ENCODE results near the gene SPATA25. TPM values are rescaled to one million over a fixed set of nuclear protein-coding genes. Genes with fewer than 3 reads are reported as not detected.

Gene SPATA25
- total and polyA plus RNA-seq, 2 experiments from 2014 or later = 7.4 to 42.8 TPM

GRCh38 chr20:45853484-45853883 is 33.9 kb downstream of the SPATA25 start:
- H3K27me3 ChIP-seq = no peaks in the 10 kb centered on the region
- H3K4me3 ChIP-seq = no peak overlapping the region
- H3K9me3 ChIP-seq (ENCODE audit: low read depth) = no peaks in the 10 kb centered on the region
- TF ChIP-seq, protein P1, sequence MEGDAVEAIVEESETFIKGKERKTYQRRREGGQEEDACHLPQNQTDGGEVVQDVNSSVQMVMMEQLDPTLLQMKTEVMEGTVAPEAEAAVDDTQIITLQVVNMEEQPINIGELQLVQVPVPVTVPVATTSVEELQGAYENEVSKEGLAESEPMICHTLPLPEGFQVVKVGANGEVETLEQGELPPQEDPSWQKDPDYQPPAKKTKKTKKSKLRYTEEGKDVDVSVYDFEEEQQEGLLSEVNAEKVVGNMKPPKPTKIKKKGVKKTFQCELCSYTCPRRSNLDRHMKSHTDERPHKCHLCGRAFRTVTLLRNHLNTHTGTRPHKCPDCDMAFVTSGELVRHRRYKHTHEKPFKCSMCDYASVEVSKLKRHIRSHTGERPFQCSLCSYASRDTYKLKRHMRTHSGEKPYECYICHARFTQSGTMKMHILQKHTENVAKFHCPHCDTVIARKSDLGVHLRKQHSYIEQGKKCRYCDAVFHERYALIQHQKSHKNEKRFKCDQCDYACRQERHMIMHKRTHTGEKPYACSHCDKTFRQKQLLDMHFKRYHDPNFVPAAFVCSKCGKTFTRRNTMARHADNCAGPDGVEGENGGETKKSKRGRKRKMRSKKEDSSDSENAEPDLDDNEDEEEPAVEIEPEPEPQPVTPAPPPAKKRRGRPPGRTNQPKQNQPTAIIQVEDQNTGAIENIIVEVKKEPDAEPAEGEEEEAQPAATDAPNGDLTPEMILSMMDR (IDR thresholded peaks at IDR 0.05; ENCODE audit: low read depth, low read length) = no peak
- H3K4me1 ChIP-seq (ENCODE audit: low read depth) = peaks cover 21% of the 10 kb centered on the region
- no peak overlapping the region for H3K27ac ChIP-seq
- DNase-seq (ENCODE audit: low read depth in 1 of 2, low spot score in 1 of 2) = no peak
- H3K36me3 ChIP-seq = peaks cover 3% of the 10 kb centered on the region

DNA sequence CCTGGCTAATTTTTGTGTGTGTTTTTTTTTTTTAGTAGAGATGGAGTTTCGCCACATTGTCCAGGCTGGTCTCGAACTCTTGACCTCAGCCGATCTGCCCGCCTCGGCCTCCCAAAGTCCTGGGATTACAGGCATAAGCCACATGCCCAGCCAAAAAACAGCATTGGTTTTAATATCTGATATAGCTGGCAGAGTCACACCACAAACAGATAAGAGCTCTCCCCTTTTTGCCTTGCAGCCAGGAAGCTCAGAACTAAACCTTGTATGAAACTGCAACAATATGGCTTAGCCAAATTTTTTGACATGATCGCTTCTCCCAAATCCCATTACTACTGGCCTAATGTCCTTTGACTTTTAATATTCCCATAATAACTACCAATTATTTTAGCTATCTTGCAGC is 35.1 kb downstream of the SPATA25 start:
- DNase-seq (ENCODE audit: low read depth in 1 of 2, low spot score in 1 of 2) = no peak
- TF ChIP-seq, protein P1 (IDR thresholded peaks at IDR 0.05; ENCODE audit: low read depth, low read length) = no peak
- Histone ChIP-seq H3K27me3 (no peaks in the 10 kb centered on the region), H3K4me3 (no peak overlapping the region), H3K27ac (no peak overlapping the region), H3K4me1 (ENCODE audit: low read depth) (peaks cover 17% of the 10 kb centered on the region), H3K9me3 (ENCODE audit: low read depth) (no peaks in the 10 kb centered on the region), H3K36me3 (peaks cover 3% of the 10 kb centered on the region)

DNA sequence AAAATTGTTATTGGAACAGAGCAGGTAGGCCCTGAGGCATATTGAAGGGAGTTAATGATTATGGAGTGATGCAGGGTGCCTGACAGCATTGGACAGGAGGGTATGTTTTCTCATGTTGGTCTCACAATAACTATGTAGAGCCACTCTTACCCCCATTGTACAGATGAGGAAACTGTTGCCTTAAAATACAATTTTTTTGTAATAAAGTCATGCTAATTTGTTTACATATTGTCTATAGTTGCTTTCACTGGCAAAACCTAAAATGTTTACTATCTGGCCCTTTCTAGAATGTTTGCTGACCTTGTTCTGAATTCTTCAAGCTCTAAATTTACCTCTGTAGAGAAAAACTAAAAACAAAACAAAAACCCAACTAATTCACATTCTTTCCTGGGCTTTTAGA is 35.9 kb downstream of the SPATA25 start:
- H3K27me3 ChIP-seq = no peaks in the 10 kb centered on the region
- H3K4me1 ChIP-seq (ENCODE audit: low read depth) = peaks cover 15% of the 10 kb centered on the region
- no peak overlapping the region for H3K4me3 ChIP-seq
- H3K27ac ChIP-seq = peak overlapping the region; percentile 64
- H3K36me3 ChIP-seq = peaks cover 3% of the 10 kb centered on the region
- H3K9me3 ChIP-seq (ENCODE audit: low read depth) = no peaks in the 10 kb centered on the region
- TF ChIP-seq, protein P1 (IDR thresholded peaks at IDR 0.05; ENCODE audit: low read depth, low read length) = no peak
- no peak for DNase-seq (ENCODE audit: low read depth in 1 of 2, low spot score in 1 of 2)

GRCh38 chr20:45850926-45851325 is 36.5 kb downstream of the SPATA25 start:
- Histone ChIP-seq H3K36me3 (peaks cover 8% of the 10 kb centered on the region), H3K4me3 (no peak overlapping the region), H3K4me1 (ENCODE audit: low read depth) (peaks cover 9% of the 10 kb centered on the region), H3K27ac (peak overlapping the region; percentile 64), H3K9me3 (ENCODE audit: low read depth) (no peaks in the 10 kb centered on the region), H3K27me3 (no peaks in the 10 kb centered on the region)
- peak in 1 of 2 donors; percentile 33 for DNase-seq (ENCODE audit: low read depth in 1 of 2, low spot score in 1 of 2)
- TF ChIP-seq, protein P1 (IDR thresholded peaks at IDR 0.05; ENCODE audit: low read depth, low read length) = no peak

DNA sequence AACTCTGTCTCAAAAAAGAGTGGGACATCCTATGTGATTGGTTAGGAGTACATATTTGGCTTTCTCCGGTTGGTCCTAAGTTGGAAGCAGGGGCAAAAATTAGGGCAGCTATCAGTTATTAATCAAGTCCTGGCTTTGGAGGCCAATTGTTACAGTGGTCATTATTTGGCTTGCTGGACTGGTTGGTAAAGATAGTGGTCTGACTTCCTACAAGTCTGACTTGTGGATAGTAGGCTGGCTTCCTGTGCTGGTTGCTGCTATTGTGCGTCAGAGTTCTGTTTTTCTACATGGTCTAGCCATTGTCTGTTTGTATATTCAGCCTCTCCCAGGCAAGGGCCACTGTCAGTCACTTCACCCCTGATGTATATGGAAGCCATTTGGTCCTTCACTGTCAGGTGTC is 37.2 kb downstream of the SPATA25 start:
- peaks cover 8% of the 10 kb centered on the region for H3K36me3 ChIP-seq

More for the DNA sequence above, 37.2 kb downstream of the SPATA25 start:
- no peaks in the 10 kb centered on the region for H3K9me3 ChIP-seq (ENCODE audit: low read depth)
- DNase-seq (ENCODE audit: low read depth in 1 of 2, low spot score in 1 of 2) = no peak
- peaks cover 9% of the 10 kb centered on the region for H3K4me1 ChIP-seq (ENCODE audit: low read depth)
- no peak overlapping the region for H3K4me3 ChIP-seq
- no peaks in the 10 kb centered on the region for H3K27me3 ChIP-seq
- H3K27ac ChIP-seq = peak overlapping the region; percentile 64
- TF ChIP-seq, protein P1 (IDR thresholded peaks at IDR 0.05; ENCODE audit: low read depth, low read length) = no peak
